Gastroesophageal sphincter (tissue), 4 donors: ENCODE results near the gene MAP3K14. TPM values are rescaled to one million over a fixed set of nuclear protein-coding genes. Genes with fewer than 3 reads are reported as not detected.

Experiments used
- ATAC-seq: fragments of 150-250 bp; one replicate; pipeline ENCODE4 v1.9.1; 2016; ENCODE audit warnings: mild to moderate bottlenecking, moderate library complexity
- H3K27ac ChIP-seq, 4 donors: fragments of 200-600 bp; sonication (generic) in 3 of 4; 1 replicate in 3 of 4; 2 replicates in 1 of 4; pipeline ENCODE4 v1.5.1; 2016 to 2019
- H3K27me3 ChIP-seq: fragments of 200-600 bp; sonication (generic); one replicate; pipeline ENCODE4 v1.5.1; 2019
- H3K36me3 ChIP-seq, 2 donors: fragments of 200-600 bp; sonication (generic); one replicate each; pipeline ENCODE4 v1.5.1; 2019; ENCODE audit warnings: control low read depth in 1 of 2
- H3K4me1 ChIP-seq, 3 donors: fragments of 200-600 bp; sonication (generic); 1 replicate in 2 of 3; 2 replicates in 1 of 3; pipeline ENCODE4 v1.5.1; 2016 to 2019; ENCODE audit warnings: control low read depth in 2 of 3
- H3K4me3 ChIP-seq, 2 donors: fragments of 200-600 bp; sonication (generic); one replicate each; pipeline ENCODE4 v1.5.1; 2019; ENCODE audit warnings: mild to moderate bottlenecking in 1 of 2, moderate library complexity in 1 of 2
- H3K9me3 ChIP-seq, 3 donors: fragments of 200-600 bp; sonication (generic); one replicate each; pipeline ENCODE4 v1.5.1; 2017 to 2019; ENCODE audit warnings: control low read depth in 2 of 3
- CTCF ChIP-seq, 4 experiments: fragments of 200-600 bp in 2 of 4; fragments of 450-650 bp in 2 of 4; sonication (generic) in 1 of 4; IDR thresholded peaks; one replicate each; pipeline ENCODE4 v1.5.1; 2017 to 2019; ENCODE audit warnings: antibody characterized with exemption in 4 of 4, mild to moderate bottlenecking in 2 of 4, moderate library complexity in 2 of 4
- EP300 ChIP-seq: sonication (generic); formaldehyde crosslinking; IDR thresholded peaks from one replicate; pipeline ENCODE4 v1.6.1; 2017; ENCODE audit warnings: antibody characterized with exemption, mild to moderate bottlenecking
- POLR2A ChIP-seq, 2 donors: fragments of 450-650 bp; IDR thresholded peaks; one replicate each; pipeline ENCODE4 v1.6.1; 2017; ENCODE audit warnings: antibody characterized with exemption in 2 of 2, mild to moderate bottlenecking in 2 of 2, moderate library complexity in 1 of 2
- POLR2AphosphoS5 ChIP-seq: sonication (generic); formaldehyde crosslinking; IDR thresholded peaks from one replicate; pipeline ENCODE4 v1.6.1; 2017; ENCODE audit warnings: antibody characterized with exemption
- WGBS, 2 donors: methylation state at CpG; one replicate each; pipeline ENCODE4 v1.1.5; 2018; ENCODE audit warnings: low coverage in 1 of 2; 5-methylcytosine and 5-hydroxymethylcytosine counted together
- total RNA-seq, 4 donors: library from RNA; depleted of rRNA; stranded (reverse); fragments of >200 nt; gene quantifications; one replicate each; pipeline ENCODE4 v1.1.0, GENCODE V29; 2016

MAP3K14 gene
- total RNA-seq, 4 donors from 2014 or later = 8.5 to 17.5 (median 13.5) TPM

GRCh38 chr17:45225051-45225700, 91.6 kb downstream of the MAP3K14 start:
- H3K27me3 ChIP-seq = peaks cover 43% of the 10 kb centered on the region
- ATAC-seq = no peak
- H3K4me1 ChIP-seq = peaks cover 0 to 64% (median 28%) of the 10 kb centered on the region in 3 donors
- 100% methylated on average over 1 of the region's 7 CpGs; no CpG with 5 or more reads in 1 of the 2 donors for WGBS, 2 donors
- TF ChIP-seq EP300 (no peak), CTCF (IDR thresholded peaks at IDR 0.05) (no peak), POLR2AphosphoS5 (no peak), POLR2A (IDR thresholded peaks at IDR 0.05) (no peak)
- no peaks in the 10 kb centered on the region for H3K9me3 ChIP-seq
- H3K36me3 ChIP-seq = no peaks in the 10 kb centered on the region
- peak overlapping the region in 3 of 4 donors; percentile 76 to 86 (median 83) for H3K27ac ChIP-seq
- H3K4me3 ChIP-seq = peak overlapping the region in 1 of 2 donors; percentile 69

GRCh38 chr17:45224671-45225050, 92.2 kb downstream of the MAP3K14 start:
- TF ChIP-seq CTCF (IDR thresholded peaks at IDR 0.05) (no peak), POLR2A (IDR thresholded peaks at IDR 0.05) (no peak), EP300 (no peak), POLR2AphosphoS5 (no peak)
- ATAC-seq = no peak
- Histone ChIP-seq H3K4me3 (peak overlapping the region in 1 of 2 donors; percentile 69), H3K27me3 (peaks cover 43% of the 10 kb centered on the region), H3K4me1 (peaks cover 0 to 59% (median 23%) of the 10 kb centered on the region in 3 donors), H3K27ac (peak overlapping the region in 3 of 4 donors; percentile 76 to 86 (median 83)), H3K36me3 (no peaks in the 10 kb centered on the region), H3K9me3 (no peaks in the 10 kb centered on the region)
- no CpG with 5 or more reads among the region's 9 CpGs for WGBS, 2 donors

- Histone ChIP-seq H3K9me3 (no peaks in the 10 kb centered on the region), H3K4me1 (peaks cover 0 to 57% (median 21%) of the 10 kb centered on the region in 3 donors), H3K27ac (peak overlapping the region in 3 of 4 donors; percentile 19 to 86 (median 83)), H3K36me3 (no peaks in the 10 kb centered on the region), H3K27me3 (peaks cover 43% of the 10 kb centered on the region), H3K4me3 (peak overlapping the region in 1 of 2 donors; percentile 69)
- WGBS, 2 donors = 60% methylated on average over 1 of the region's 12 CpGs; no CpG with 5 or more reads in 1 of the 2 donors
- TF ChIP-seq POLR2A (IDR thresholded peaks at IDR 0.05) (no peak), CTCF (IDR thresholded peaks at IDR 0.05) (no peak), EP300 (no peak), POLR2AphosphoS5 (no peak)
- ATAC-seq = no peak
Measured at GRCh38 chr17:45223539-45224528, 93.0 kb downstream of the MAP3K14 start.

GRCh38 chr17:45222996-45223538, 93.8 kb downstream of the MAP3K14 start:
- peak overlapping the region in 1 of 2 donors; percentile 69 for H3K4me3 ChIP-seq
- peak overlapping the region in 3 of 4 donors; percentile 73 to 83 (median 78) for H3K27ac ChIP-seq
- H3K9me3 ChIP-seq = no peaks in the 10 kb centered on the region
- H3K4me1 ChIP-seq = peaks cover 0 to 53% (median 13%) of the 10 kb centered on the region in 3 donors
- no peaks in the 10 kb centered on the region for H3K36me3 ChIP-seq
- TF ChIP-seq CTCF (IDR thresholded peaks at IDR 0.05) (no peak), EP300 (no peak), POLR2A (IDR thresholded peaks at IDR 0.05) (no peak), POLR2AphosphoS5 (no peak)
- ATAC-seq = no peak
- no CpG with 5 or more reads among the region's 8 CpGs for WGBS, 2 donors
- H3K27me3 ChIP-seq = peaks cover 43% of the 10 kb centered on the region
